Ovary (tissue), 9 donors: ENCODE measurements around the gene EN2. TPM values are rescaled to one million over a fixed set of nuclear protein-coding genes. Genes with fewer than 3 reads are reported as not detected.

ENCODE experiments used
- DNase-seq, 5 donors: peaks; one replicate each; pipeline ENCODE4 v3.0.0-alpha.2; 2019 to 2020
- H3K27ac ChIP-seq, 2 donors: fragments of 200-600 bp; one replicate each; pipeline versions ENCODE4 v1.5.1 to v1.8.0; 2019 to 2022
- H3K27me3 ChIP-seq: fragments of 200-600 bp; one replicate; pipeline ENCODE4 v1.8.0; 2022
- H3K36me3 ChIP-seq: fragments of 200-600 bp; sonication (generic); one replicate; pipeline ENCODE4 v1.5.1; 2019
- H3K4me1 ChIP-seq: one replicate; pipeline ENCODE4 v1.8.1; 2013; ENCODE audit warnings: mild to moderate bottlenecking, moderate library complexity; ENCODE audit not compliant: insufficient read depth
- H3K4me3 ChIP-seq: fragments of 200-600 bp; sonication (generic); one replicate; pipeline ENCODE4 v1.5.1; 2017
- H3K9me3 ChIP-seq, 2 donors: fragments of 200-600 bp in 1 of 2; sonication (generic) in 1 of 2; one replicate each; pipeline versions ENCODE4 v1.5.1 to v1.8.1; 2013 to 2019; ENCODE audit warnings: mild to moderate bottlenecking in 1 of 2, moderate library complexity in 1 of 2
- EP300 ChIP-seq: sonication (generic); formaldehyde crosslinking; IDR thresholded peaks from one replicate; pipeline ENCODE4 v1.6.1; 2017; ENCODE audit warnings: antibody characterized with exemption
- POLR2A ChIP-seq: fragments of 450-650 bp; IDR thresholded peaks from one replicate; pipeline ENCODE4 v1.6.1; 2017; ENCODE audit warnings: antibody characterized with exemption, mild to moderate bottlenecking, moderate library complexity
- WGBS, 3 donors: extraction: QIAGEN DNeasy Blood & Tissue Kit in 1 of 3; methylation state at CpG; one replicate each; pipeline versions ENCODE4 v1.1.5 to v1.1.7; 2013 to 2017; 5-methylcytosine and 5-hydroxymethylcytosine counted together
- intact Hi-C, 4 donors: fragments of 100-400 bp; cut with DNase I; formaldehyde crosslinking; loops; one replicate each; pipeline versions ENCODE4 v1.11.0 to v1.15.1; 2022 to 2023
- polyA plus RNA-seq, 2 donors: library from polyadenylated mRNA; stranded (reverse); fragments of 200-250 nt in 1 of 2; fragments of 350-450 nt in 1 of 2; fragmentation: Illumina TruSeq in 1 of 2; extraction: RNeasy Lipid Tissue Mini Kit (QIAGEN cat#74804) in 1 of 2; gene quantifications; one replicate each; pipeline ENCODE4 v1.2.3, GENCODE V29; 2013 to 2014
- total RNA-seq, 7 donors: library from RNA; depleted of rRNA in 2 of 7; stranded (reverse); fragments of >200 nt in 2 of 7; fragmentation: NEBNext Ultra II Directional in 3 of 7; extraction: Animal tissue kit (Norgen Biotek cat#: 25700) in 3 of 7; gene quantifications; one replicate each; pipeline versions ENCODE4 v1.1.0 to v1.2.4, GENCODE V29; 2016 to 2023
- TF ChIP-seq, protein P1 (sequence below), 3 donors: fragments of 450-650 bp in 2 of 3; fragments of 200-600 bp in 1 of 3; IDR thresholded peaks; one replicate each; pipeline versions ENCODE4 v1.5.1 to v1.8.0; 2016 to 2022; ENCODE audit warnings: antibody characterized with exemption in 3 of 3, mild to moderate bottlenecking in 1 of 3
- donor health status: DM: no; HTN: no; CAD: no; lungs with moderate emphysema.
- donor health status: DM: no; HTN: no; CAD: no.
- donor health status: Bipolar disorder and iron deficiency.
- donor health status: DM: yes; HTN: yes; CAD: no.
- donor health status: DM: no; HTN: no; CAD: no.
- donor health status: DM: yes; HTN: yes; CAD: no.

The EN2 gene
- total and polyA plus RNA-seq, 9 donors: 0.15 to 1.8 (median 0.77) TPM; not detected in 1

DNA sequence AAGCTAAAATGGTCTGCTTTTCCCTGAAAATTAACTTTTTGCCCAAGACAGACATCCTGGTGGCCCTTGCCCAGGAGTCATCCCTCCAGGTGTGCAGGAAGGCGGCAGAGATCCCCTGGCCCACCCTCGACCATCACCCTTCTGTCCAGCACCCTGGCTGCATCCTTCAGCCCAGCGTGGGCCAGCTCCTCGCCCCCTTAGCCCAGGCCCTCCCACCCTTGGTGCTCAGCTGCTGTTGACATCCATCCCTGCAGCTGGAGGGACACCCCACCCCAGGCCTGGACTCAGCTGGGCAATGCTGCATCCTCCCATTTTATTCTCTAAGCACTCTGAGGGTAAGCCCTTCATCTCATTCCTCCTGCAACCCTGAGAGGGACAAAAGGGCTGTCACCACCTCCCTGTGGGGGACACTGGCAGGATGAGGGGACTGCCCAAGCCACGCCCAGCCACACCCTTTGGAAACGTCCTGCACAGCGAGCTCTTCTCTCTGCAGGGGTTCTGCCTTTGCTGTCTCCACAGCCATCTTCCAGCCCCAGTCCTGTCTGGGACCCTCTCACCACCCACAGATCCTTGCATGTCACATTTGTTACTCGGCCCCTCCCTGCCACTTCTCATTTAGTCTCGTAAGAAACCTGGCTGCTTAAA, 30.7 kb downstream of the EN2 start:
- Histone ChIP-seq H3K4me1 (peaks cover 5% of the 10 kb centered on the region), H3K9me3 (no peaks in the 10 kb centered on the region), H3K27me3 (no peaks in the 10 kb centered on the region), H3K36me3 (no peaks in the 10 kb centered on the region), H3K4me3 (no peak overlapping the region), H3K27ac (no peak overlapping the region)
- TF ChIP-seq EP300 (no peak), POLR2A (no peak)
- TF ChIP-seq, protein P1, sequence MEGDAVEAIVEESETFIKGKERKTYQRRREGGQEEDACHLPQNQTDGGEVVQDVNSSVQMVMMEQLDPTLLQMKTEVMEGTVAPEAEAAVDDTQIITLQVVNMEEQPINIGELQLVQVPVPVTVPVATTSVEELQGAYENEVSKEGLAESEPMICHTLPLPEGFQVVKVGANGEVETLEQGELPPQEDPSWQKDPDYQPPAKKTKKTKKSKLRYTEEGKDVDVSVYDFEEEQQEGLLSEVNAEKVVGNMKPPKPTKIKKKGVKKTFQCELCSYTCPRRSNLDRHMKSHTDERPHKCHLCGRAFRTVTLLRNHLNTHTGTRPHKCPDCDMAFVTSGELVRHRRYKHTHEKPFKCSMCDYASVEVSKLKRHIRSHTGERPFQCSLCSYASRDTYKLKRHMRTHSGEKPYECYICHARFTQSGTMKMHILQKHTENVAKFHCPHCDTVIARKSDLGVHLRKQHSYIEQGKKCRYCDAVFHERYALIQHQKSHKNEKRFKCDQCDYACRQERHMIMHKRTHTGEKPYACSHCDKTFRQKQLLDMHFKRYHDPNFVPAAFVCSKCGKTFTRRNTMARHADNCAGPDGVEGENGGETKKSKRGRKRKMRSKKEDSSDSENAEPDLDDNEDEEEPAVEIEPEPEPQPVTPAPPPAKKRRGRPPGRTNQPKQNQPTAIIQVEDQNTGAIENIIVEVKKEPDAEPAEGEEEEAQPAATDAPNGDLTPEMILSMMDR (IDR thresholded peaks at IDR 0.05): no peak
- WGBS, 3 donors: 55 to 64% (median 59%) methylated on average over 9 of the region's 9 CpGs
- intact Hi-C loops: no loop called here
- no peak for DNase-seq

DNA sequence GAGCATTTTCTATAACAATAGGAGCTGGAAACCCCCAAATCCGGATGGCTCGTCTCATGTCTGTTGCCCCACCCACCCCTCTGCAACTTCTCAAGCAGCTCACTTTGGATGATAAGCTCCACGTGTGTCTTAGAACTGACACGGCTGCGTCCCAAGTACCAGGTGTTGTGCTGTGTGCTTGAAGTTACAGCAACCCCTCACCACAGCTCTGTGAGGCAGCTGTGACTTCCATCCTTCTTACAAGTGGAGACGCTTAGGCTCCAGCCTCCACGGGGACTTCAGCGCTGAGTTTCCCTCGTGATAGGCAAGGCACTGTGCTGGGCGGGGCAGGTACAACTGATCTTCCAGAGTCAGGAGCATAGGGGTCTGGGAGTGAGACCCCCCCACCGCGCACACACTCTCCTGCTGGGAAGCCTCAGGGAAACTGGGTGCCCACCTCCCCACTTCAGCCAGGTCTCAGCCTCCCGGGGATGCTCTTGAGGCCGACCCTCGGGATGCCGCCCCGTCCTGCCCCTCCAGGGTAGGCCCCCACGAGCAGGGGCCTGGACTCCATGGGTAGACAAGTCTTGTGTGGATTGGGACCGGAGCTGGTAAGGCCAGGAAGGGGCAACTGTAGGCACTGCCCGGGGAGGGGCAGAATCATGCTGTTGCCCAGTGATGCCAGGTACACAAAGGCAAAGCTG, 31.4 kb downstream of the EN2 start:
- intact Hi-C loops: no loop called here
- Histone ChIP-seq H3K9me3 (no peaks in the 10 kb centered on the region), H3K27me3 (no peaks in the 10 kb centered on the region), H3K36me3 (no peaks in the 10 kb centered on the region), H3K27ac (no peak overlapping the region), H3K4me3 (no peak overlapping the region), H3K4me1 (peaks cover 4% of the 10 kb centered on the region)
- DNase-seq: no peak
- TF ChIP-seq EP300: no peak
- TF ChIP-seq, protein P1 (IDR thresholded peaks at IDR 0.05): no peak
- no peak for TF ChIP-seq POLR2A
- 70 to 74% (median 74%) methylated on average over 20 of the region's 20 CpGs for WGBS, 3 donors

- no peak for DNase-seq
- H3K9me3 ChIP-seq: no peaks in the 10 kb centered on the region
- TF ChIP-seq EP300: no peak
- no peak for TF ChIP-seq POLR2A
- TF ChIP-seq, protein P1 (IDR thresholded peaks at IDR 0.05): no peak
- intact Hi-C loops: no loop called here
- H3K36me3 ChIP-seq: no peaks in the 10 kb centered on the region
- H3K4me1 ChIP-seq: peaks cover 4% of the 10 kb centered on the region
- 30 to 41% (median 39%) methylated on average over 24 to 32 of the region's 32 CpGs for WGBS, 3 donors
- no peaks in the 10 kb centered on the region for H3K27me3 ChIP-seq
- peak overlapping the region; percentile 23 for H3K4me3 ChIP-seq
- no peak overlapping the region for H3K27ac ChIP-seq
Measured at GRCh38 chr7:155489862-155490696, 32.1 kb downstream of the EN2 start.

DNA sequence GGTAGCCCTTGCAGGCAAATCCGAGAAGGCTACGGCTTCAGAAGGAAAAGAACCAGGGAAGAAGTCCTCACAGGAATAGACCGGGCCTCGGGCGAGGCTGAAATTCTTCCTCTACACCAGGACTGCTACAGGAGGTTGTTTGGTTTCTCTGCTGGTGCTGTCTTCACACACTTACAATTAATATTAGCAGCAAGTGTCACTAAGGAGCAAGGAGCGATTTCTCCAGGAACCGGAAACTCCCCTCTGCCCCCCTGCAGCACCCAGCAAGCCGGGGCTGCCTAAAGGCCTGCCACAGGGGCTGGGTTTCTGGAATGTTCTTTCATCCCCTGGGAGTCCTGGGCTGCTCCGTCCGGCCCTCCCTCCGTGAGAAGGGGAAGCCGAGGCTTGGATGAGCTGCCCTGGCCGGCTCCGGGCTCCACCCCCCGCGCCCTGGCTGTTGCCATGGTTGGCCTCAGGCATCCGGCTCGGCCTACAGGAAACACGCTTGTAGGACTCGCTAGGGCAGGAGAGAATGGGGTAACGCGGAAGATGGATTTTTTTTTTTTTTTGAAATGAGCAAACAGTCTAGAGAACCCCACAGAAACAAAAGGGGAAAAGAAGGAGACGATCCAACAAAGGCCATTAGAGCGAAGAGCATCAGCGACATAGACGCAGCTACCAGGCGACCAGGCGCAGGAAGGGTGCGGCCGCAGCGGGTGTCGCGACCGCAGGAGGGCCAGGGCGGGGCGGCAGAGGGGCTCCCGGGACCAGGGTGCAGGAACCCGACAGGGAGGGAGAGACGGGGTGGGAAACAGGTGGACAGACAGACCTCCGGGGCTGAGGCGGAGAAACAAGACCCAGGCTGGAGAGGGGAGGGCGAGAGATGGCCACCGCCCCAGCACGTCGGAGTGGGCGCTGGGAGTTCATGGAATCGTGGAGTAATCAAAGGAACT, 33.0 kb downstream of the EN2 start:
- WGBS, 3 donors: 27 to 44% (median 38%) methylated on average over 47 of the region's 47 CpGs
- Histone ChIP-seq H3K9me3 (no peaks in the 10 kb centered on the region), H3K27ac (no peak overlapping the region), H3K27me3 (no peaks in the 10 kb centered on the region), H3K36me3 (no peaks in the 10 kb centered on the region), H3K4me1 (peaks cover 4% of the 10 kb centered on the region), H3K4me3 (peak overlapping the region; percentile 23)
- TF ChIP-seq, protein P1 (IDR thresholded peaks at IDR 0.05): no peak
- no peak for TF ChIP-seq POLR2A
- DNase-seq: peak in 1 of 5 donors; percentile 54
- intact Hi-C loops: no loop called here
